HG03575 (cell line): ENCODE data around the gene ATAD2B.

Source experiments
- ATAC-seq: cut with Tn5 transposase; IDR thresholded peaks from one replicate; pipeline ENCODE4 v1.9.1; 2021; ENCODE audit not compliant: unreplicated experiment, insufficient number of reproducible peaks, low FRiP score; ENCODE audit errors: extremely low read depth

The ATAD2B gene

GRCh38 chr2:23843051-23843976, 83.6 kb downstream of the ATAD2B start:
- no peak for ATAC-seq

- ATAC-seq: no peak
Observed at GRCh38 chr2:23839919-23840578, 86.9 kb downstream of the ATAD2B start.

GRCh38 chr2:23838996-23839395, 87.9 kb downstream of the ATAD2B start:
- ATAC-seq: no peak

- ATAC-seq: no peak
Observed at GRCh38 chr2:23838581-23838980, 88.3 kb downstream of the ATAD2B start.

GRCh38 chr2:23837871-23838270, 89.1 kb downstream of the ATAD2B start:
- no peak for ATAC-seq

- ATAC-seq: no peak
Observed at GRCh38 chr2:23836971-23837565, 89.9 kb downstream of the ATAD2B start.

GRCh38 chr2:23836505-23836904, 90.4 kb downstream of the ATAD2B start:
- no peak for ATAC-seq

- ATAC-seq: no peak
Observed at GRCh38 chr2:23835988-23836387, 90.9 kb downstream of the ATAD2B start.

- no peak for ATAC-seq
Observed at GRCh38 chr2:23835423-23835822, 91.5 kb downstream of the ATAD2B start.

- no peak for ATAC-seq
Observed at GRCh38 chr2:23828986-23829385, 97.9 kb downstream of the ATAD2B start.

GRCh38 chr2:23828256-23828980, 98.5 kb downstream of the ATAD2B start:
- ATAC-seq: no peak

- no peak for ATAC-seq
Observed at GRCh38 chr2:23827287-23827686, 99.6 kb downstream of the ATAD2B start.

GRCh38 chr2:23826771-23827170, 100.2 kb downstream of the ATAD2B start:
- ATAC-seq: no peak

- ATAC-seq: no peak
Observed at GRCh38 chr2:23826040-23826439, 100.9 kb downstream of the ATAD2B start.

- no peak for ATAC-seq
Observed at GRCh38 chr2:23824777-23825212, 102.1 kb downstream of the ATAD2B start.

GRCh38 chr2:23823863-23824262, 103.1 kb downstream of the ATAD2B start:
- ATAC-seq: no peak

GRCh38 chr2:23814963-23815362, 112.0 kb downstream of the ATAD2B start:
- ATAC-seq: no peak

GRCh38 chr2:23813438-23813837, 113.5 kb downstream of the ATAD2B start:
- no peak for ATAC-seq

GRCh38 chr2:23809150-23809549, 117.8 kb downstream of the ATAD2B start:
- no peak for ATAC-seq
